GM19239 (cell line): Measurements from ENCODE around the gene BHLHE23.
"Not testable (repeated sequence)": the region's sequence is repeated elsewhere in the genome, so short reads cannot be mapped to it uniquely, and the experiment has no call there.

Experiments
- DNase-seq: peaks from one replicate; pipeline ENCODE4 v3.0.0; 2011; ENCODE audit warnings: low spot score; ENCODE audit not compliant: insufficient read length
- FAIRE-seq: peaks from 2 replicates; lab custom pipeline; 2011; peaks lifted over from hg19 to GRCh38; lab: Jason Lieb, UNC

BHLHE23 gene

GRCh38 chr20:62964700-62965099 is 42.1 kb downstream of the BHLHE23 start:
- DNase-seq (no peak), FAIRE-seq (no peak)

GRCh38 chr20:62963614-62964397 is 43.0 kb downstream of the BHLHE23 start:
- FAIRE-seq (no peak), DNase-seq (no peak)

- FAIRE-seq (no peak), DNase-seq (no peak)
Measured at GRCh38 chr20:62962891-62963613, 43.7 kb downstream of the BHLHE23 start.

GRCh38 chr20:62962221-62962879 is 44.4 kb downstream of the BHLHE23 start:
- FAIRE-seq (no peak), DNase-seq (no peak)

- DNase-seq: no peak
- no peak for FAIRE-seq
Measured at GRCh38 chr20:62961799-62962198, 45.0 kb downstream of the BHLHE23 start.

GRCh38 chr20:62961310-62961783 is 45.4 kb downstream of the BHLHE23 start:
- no peak for FAIRE-seq
- no peak for DNase-seq

- FAIRE-seq, DNase-seq: not testable (repeated sequence)
Measured at GRCh38 chr20:62960446-62961309, 46.1 kb downstream of the BHLHE23 start.

- DNase-seq (no peak), FAIRE-seq (no peak)
Measured at GRCh38 chr20:62959998-62960436, 46.7 kb downstream of the BHLHE23 start.

- DNase-seq (no peak), FAIRE-seq (no peak)
Measured at GRCh38 chr20:62959101-62959971, 47.4 kb downstream of the BHLHE23 start.

GRCh38 chr20:62958388-62959100 is 48.2 kb downstream of the BHLHE23 start:
- no peak for FAIRE-seq

GRCh38 chr20:62957136-62958117 is 49.3 kb downstream of the BHLHE23 start:
- FAIRE-seq (no peak), DNase-seq (no peak)

More at GRCh38 chr20:62958388-62959100, 48.2 kb downstream of the BHLHE23 start:
- DNase-seq: no peak

- FAIRE-seq (no peak), DNase-seq (no peak)
Measured at GRCh38 chr20:62956387-62957135, 50.2 kb downstream of the BHLHE23 start.
